Liver (tissue), 9 donors: ENCODE results near the gene SPECC1. TPM values are rescaled to one million over a fixed set of nuclear protein-coding genes. Genes with fewer than 3 reads are reported as not detected.

Experiments used
- DNase-seq: peaks from one replicate; pipeline ENCODE4 v3.0.0-alpha.2; 2017; ENCODE audit warnings: low spot score
- H3K27ac ChIP-seq, 2 donors: one replicate each; pipeline ENCODE4 v1.7.0; 2013; ENCODE audit warnings: inconsistent platforms in 2 of 2, low read length in 2 of 2, control low read depth in 1 of 2, low read depth in 1 of 2, mild to moderate bottlenecking in 1 of 2
- H3K27me3 ChIP-seq, 4 donors: one replicate each; pipeline versions ENCODE4 v1.6.1 to v1.7.0; 2013; ENCODE audit warnings: low read length in 3 of 4, inconsistent platforms in 1 of 4, mild to moderate bottlenecking in 1 of 4, moderate library complexity in 1 of 4; ENCODE audit not compliant: control insufficient read depth in 4 of 4, insufficient read depth in 4 of 4
- H3K36me3 ChIP-seq, 4 donors: one replicate each; pipeline versions ENCODE4 v1.6.1 to v1.7.0; 2013; ENCODE audit warnings: low read length in 3 of 4, mild to moderate bottlenecking in 3 of 4, low read depth in 1 of 4, moderate library complexity in 1 of 4; ENCODE audit not compliant: control insufficient read depth in 4 of 4, insufficient read depth in 3 of 4
- H3K4me1 ChIP-seq, 4 donors: one replicate each; pipeline versions ENCODE4 v1.6.1 to v1.7.0; 2013; ENCODE audit warnings: low read length in 3 of 4, mild to moderate bottlenecking in 3 of 4, moderate library complexity in 1 of 4; ENCODE audit not compliant: control insufficient read depth in 4 of 4, insufficient read depth in 4 of 4
- H3K4me3 ChIP-seq, 3 donors: one replicate each; pipeline versions ENCODE4 v1.6.1 to v1.7.0; 2013; ENCODE audit warnings: low read length in 3 of 3, control low read depth in 1 of 3, low read depth in 1 of 3, mild to moderate bottlenecking in 1 of 3
- H3K9ac ChIP-seq, 2 donors: one replicate each; pipeline ENCODE4 v1.7.0; 2013; ENCODE audit warnings: low read length in 2 of 2, mild to moderate bottlenecking in 2 of 2, moderate library complexity in 2 of 2, control low read depth in 1 of 2, low read depth in 1 of 2
- H3K9me3 ChIP-seq, 4 donors: one replicate each; pipeline versions ENCODE4 v1.6.1 to v1.7.0; 2013; ENCODE audit warnings: low read length in 3 of 4; ENCODE audit not compliant: control insufficient read depth in 4 of 4
- ATF3 ChIP-seq: IDR thresholded peaks from 2 replicates; pipeline ENCODE4 v1.6.1; 2016; ENCODE audit warnings: antibody characterized with exemption
- CTCF ChIP-seq: fragments of 150-350 bp; IDR thresholded peaks from 2 replicates; pipeline ENCODE4 v1.5.1; 2017; ENCODE audit warnings: improper control_type of control experiment, low read depth, low read length; ENCODE audit not compliant: missing input control
- EGR1 ChIP-seq, 2 donors: IDR thresholded peaks; 2 replicates each; pipeline ENCODE4 v1.6.1; 2016 to 2018; ENCODE audit warnings: antibody characterized with exemption in 2 of 2, low read depth in 2 of 2
- FOXA1 ChIP-seq: IDR thresholded peaks from 2 replicates; pipeline ENCODE4 v1.6.1; 2016; ENCODE audit warnings: antibody characterized with exemption
- FOXA2 ChIP-seq: IDR thresholded peaks from 2 replicates; pipeline ENCODE4 v1.6.1; 2016; ENCODE audit warnings: antibody characterized with exemption
- GABPA ChIP-seq, 2 donors: IDR thresholded peaks in 1 of 2; conservative IDR thresholded peaks in 1 of 2; 2 replicates each; pipeline ENCODE4 v1.6.1; 2016; ENCODE audit warnings: antibody characterized with exemption in 2 of 2, mild to moderate bottlenecking in 1 of 2, moderate library complexity in 1 of 2
- HNF4A ChIP-seq, 2 donors: conservative IDR thresholded peaks; 2 replicates each; pipeline ENCODE4 v1.6.1; 2016; ENCODE audit warnings: antibody characterized with exemption in 2 of 2, mild to moderate bottlenecking in 2 of 2
- HNF4G ChIP-seq: IDR thresholded peaks from 2 replicates; pipeline ENCODE4 v1.6.1; 2016; ENCODE audit warnings: antibody characterized with exemption
- JUND ChIP-seq, 2 donors: IDR thresholded peaks; 2 replicates each; pipeline ENCODE4 v1.6.1; 2016; ENCODE audit warnings: antibody characterized with exemption in 2 of 2
- MAX ChIP-seq: IDR thresholded peaks from 2 replicates; pipeline ENCODE4 v1.6.1; 2016; ENCODE audit warnings: antibody characterized with exemption
- RAD21 ChIP-seq, 2 donors: IDR thresholded peaks; 2 replicates each; pipeline ENCODE4 v1.6.1; 2016; ENCODE audit warnings: antibody characterized with exemption in 2 of 2, mild to moderate bottlenecking in 2 of 2
- REST ChIP-seq: IDR thresholded peaks from 2 replicates; pipeline ENCODE4 v1.6.1; 2016; ENCODE audit warnings: antibody characterized with exemption, mild to moderate bottlenecking
- RXRA ChIP-seq, 2 donors: IDR thresholded peaks; 2 replicates each; pipeline ENCODE4 v1.6.1; 2017 to 2018; ENCODE audit warnings: antibody characterized with exemption in 2 of 2, mild to moderate bottlenecking in 1 of 2
- SP1 ChIP-seq: IDR thresholded peaks from 2 replicates; pipeline ENCODE4 v1.6.1; 2018; ENCODE audit warnings: antibody characterized with exemption, mild to moderate bottlenecking
- YY1 ChIP-seq: IDR thresholded peaks from 2 replicates; pipeline ENCODE4 v1.6.1; 2016; ENCODE audit warnings: antibody characterized with exemption, mild to moderate bottlenecking
- ZBTB33 ChIP-seq: IDR thresholded peaks from 2 replicates; pipeline ENCODE4 v1.6.1; 2016; ENCODE audit warnings: antibody characterized with exemption
- WGBS: extraction: QIAGEN DNeasy Blood & Tissue Kit; methylation state at CpG from one replicate; pipeline ENCODE4 v1.1.7; 2013; 5-methylcytosine and 5-hydroxymethylcytosine counted together
- polyA plus RNA-seq, 2 donors: library from polyadenylated mRNA; stranded (reverse) in 1 of 2; unstranded in 1 of 2; fragments of 200-250 nt in 1 of 2; fragments of >200 nt in 1 of 2; fragmentation: Nextera tagmentation in 1 of 2; extraction: Ambion mirVana in 1 of 2; gene quantifications; one replicate each; pipeline versions ENCODE4 v1.2.1 to v1.2.3, GENCODE V29; 2013 to 2015
- total RNA-seq, 2 donors: library from RNA; depleted of rRNA; stranded (reverse); fragments of >200 nt; gene quantifications; one replicate each; pipeline ENCODE4 v1.2.3, GENCODE V29; 2014
- donor health status: healthy.
- donor health status: healthy.
- donor health status: healthy.
- donor health status: healthy.
- donor health status: healthy.

The SPECC1 gene
- total and polyA plus RNA-seq, 4 donors, result 0.36 to 70.3 (median 1.8) TPM

- 69% methylated on average over 3 of the region's 3 CpGs for WGBS
- Histone ChIP-seq H3K9me3 (no peaks in the 10 kb centered on the region), H3K36me3 (no peaks in the 10 kb centered on the region), H3K4me3 (no peak overlapping the region), H3K9ac (no peak overlapping the region), H3K4me1 (peaks cover 0 to 3% (median 0%) of the 10 kb centered on the region in 4 donors), H3K27me3 (peaks cover 0 to 4% (median 0%) of the 10 kb centered on the region in 4 donors), H3K27ac (no peak overlapping the region)
- no peak for DNase-seq
- TF ChIP-seq MAX (no peak), CTCF (no peak), HNF4G (no peak), FOXA2 (no peak), JUND (IDR thresholded peaks at IDR 0.05) (no peak), YY1 (no peak), EGR1 (IDR thresholded peaks at IDR 0.05; ENCODE audit: low read depth in 2 of 2) (no peak)
Measured at GRCh38 chr17:20228860-20229259, 219.7 kb downstream of the SPECC1 start.

- no peaks in the 10 kb centered on the region for H3K36me3 ChIP-seq
- H3K27me3 ChIP-seq, result no peaks in the 10 kb centered on the region
- no peak overlapping the region for H3K4me3 ChIP-seq
- H3K4me1 ChIP-seq, result peaks cover 0 to 3% (median 0%) of the 10 kb centered on the region in 4 donors
- DNase-seq, result no peak
- H3K9ac ChIP-seq, result no peak overlapping the region
- H3K27ac ChIP-seq, result no peak overlapping the region
- TF ChIP-seq EGR1 (IDR thresholded peaks at IDR 0.05; ENCODE audit: low read depth in 2 of 2) (no peak), ZBTB33 (no peak), FOXA1 (no peak), SP1 (no peak), ATF3 (no peak), HNF4G (no peak), MAX (no peak), FOXA2 (no peak), REST (no peak), CTCF (no peak), RAD21 (IDR thresholded peaks at IDR 0.05) (no peak), HNF4A (conservative IDR thresholded peaks at IDR 0.05) (no peak), RXRA (IDR thresholded peaks at IDR 0.05) (no peak), YY1 (no peak), JUND (IDR thresholded peaks at IDR 0.05) (no peak), GABPA (IDR thresholded peaks at IDR 0.05 in 1 of 2, conservative IDR thresholded peaks at IDR 0.05 in 1 of 2) (no peak)
- 88% methylated on average over 2 of the region's 2 CpGs for WGBS
- H3K9me3 ChIP-seq, result no peaks in the 10 kb centered on the region
Measured at GRCh38 chr17:20230924-20231323, 221.8 kb downstream of the SPECC1 start.
